H1 (cell line): Measurements from ENCODE around the gene TSPAN5. TPM values are rescaled to one million over a fixed set of nuclear protein-coding genes. Genes with fewer than 3 reads are reported as not detected.

Source experiments
- CTCF ChIA-PET: fragments of 300-600 bp; sonication (Branson Sonifier 250); formaldehyde crosslinking; loops from one replicate; lab custom pipeline; 2021; ENCODE audit not compliant: partially characterized antibody; lab: Charles Lee
- POLR2A ChIA-PET: fragments of 300-600 bp; sonication (Branson Sonifier 250); formaldehyde crosslinking; loops from one replicate; lab custom pipeline; 2021; ENCODE audit warnings: inconsistent platforms; ENCODE audit not compliant: partially characterized antibody; lab: Charles Lee
- DNase-seq, 2 experiments: peaks; one replicate each; pipeline versions ENCODE4 v3.0.0 to v3.0.0-alpha.2; 2010 to 2022; ENCODE audit warnings: low spot score in 2 of 2, low read depth in 1 of 2, mixed read lengths in 1 of 2
- FAIRE-seq: peaks from 2 replicates; lab custom pipeline; 2011; peaks lifted over from hg19 to GRCh38; lab: Jason Lieb, UNC
- H2AFZ ChIP-seq: 2 replicates; pipeline ENCODE4 v1.8.1; 2012; ENCODE audit warnings: low read length, inconsistent platforms
- H2AK5ac ChIP-seq: 2 replicates; pipeline ENCODE4 v1.6.1; 2013; ENCODE audit warnings: low read depth, low read length
- H2BK120ac ChIP-seq: replicated peaks from 2 replicates; pipeline ENCODE3; 2013; ENCODE audit warnings: low read depth, low read length, inconsistent platforms
- H2BK12ac ChIP-seq: 2 replicates; pipeline ENCODE4 v1.6.1; 2013; ENCODE audit warnings: low read depth, low read length
- H2BK15ac ChIP-seq: 2 replicates; pipeline ENCODE4 v1.6.1; 2013; ENCODE audit warnings: low read length
- H2BK20ac ChIP-seq: 2 replicates; pipeline ENCODE4 v1.6.1; 2013; ENCODE audit warnings: low read length
- H2BK5ac ChIP-seq: 2 replicates; pipeline ENCODE4 v1.6.1; 2013; ENCODE audit warnings: low read depth, low read length
- H3K14ac ChIP-seq: 2 replicates; pipeline ENCODE4 v1.6.1; 2013; ENCODE audit warnings: inconsistent platforms; ENCODE audit not compliant: insufficient read length
- H3K18ac ChIP-seq: 2 replicates; pipeline ENCODE4 v1.6.1; 2013; ENCODE audit warnings: low read length; ENCODE audit errors: extremely low read depth
- H3K23ac ChIP-seq: 2 replicates; pipeline ENCODE4 v1.6.1; 2013; ENCODE audit warnings: inconsistent platforms; ENCODE audit not compliant: insufficient read length
- H3K23me2 ChIP-seq: 2 replicates; pipeline ENCODE4 v1.6.1; 2013; ENCODE audit warnings: low read depth, low read length
- H3K27ac ChIP-seq: 2 replicates; pipeline ENCODE4 v1.6.1; 2011; ENCODE audit warnings: low read depth, low read length, inconsistent platforms
- H3K27me3 ChIP-seq, 4 experiments: replicated peaks in 1 of 4; 1 replicate in 1 of 4; 2 replicates in 3 of 4; pipeline versions ENCODE4 v1.6.1 to v1.8.1; 2011 to 2013; ENCODE audit warnings: low read length in 3 of 4, mild to moderate bottlenecking in 3 of 4, inconsistent platforms in 2 of 4, mixed read lengths in 2 of 4, moderate library complexity in 1 of 4; ENCODE audit not compliant: control insufficient read depth in 3 of 4, insufficient read depth in 3 of 4; ENCODE audit errors: extremely low read depth in 1 of 4
- H3K36me3 ChIP-seq, 4 experiments: 2 replicates each; pipeline versions ENCODE4 v1.6.1 to v1.8.1; 2011 to 2013; ENCODE audit warnings: mild to moderate bottlenecking in 4 of 4, low read length in 3 of 4, moderate library complexity in 2 of 4, control low read depth in 1 of 4, inconsistent platforms in 1 of 4; ENCODE audit not compliant: insufficient read depth in 4 of 4, control insufficient read depth in 2 of 4
- H3K4ac ChIP-seq: replicated peaks from 2 replicates; pipeline ENCODE3; 2013; ENCODE audit warnings: low read length, low read depth, mixed read lengths, inconsistent platforms; ENCODE audit not compliant: insufficient read length
- H3K4me1 ChIP-seq, 4 experiments: replicated peaks in 1 of 4; 1 replicate in 1 of 4; 2 replicates in 3 of 4; pipeline versions ENCODE4 v1.6.1 to v1.8.1; 2011 to 2013; ENCODE audit warnings: low read length in 3 of 4, inconsistent platforms in 2 of 4, mixed read lengths in 1 of 4; ENCODE audit not compliant: insufficient read depth in 4 of 4, control insufficient read depth in 3 of 4
- H3K4me2 ChIP-seq, 2 experiments: 2 replicates each; pipeline versions ENCODE4 v1.6.1 to v1.8.1; 2011 to 2013; ENCODE audit warnings: low read depth in 2 of 2, low read length in 2 of 2, control low read depth in 1 of 2, inconsistent platforms in 1 of 2, mild to moderate bottlenecking in 1 of 2; ENCODE audit not compliant: insufficient read depth in 1 of 2
- H3K4me3 ChIP-seq, 4 experiments: fragments of 200-600, 300-600 bp in 1 of 4; sonication (generic), shearing (Covaris generic), sonication (Bioruptor Twin) in 1 of 4; 2 replicates each; pipeline versions ENCODE4 v1.5.1 to v1.8.1; 2011 to 2016; ENCODE audit warnings: low read length in 4 of 4, low read depth in 3 of 4, control low read depth in 2 of 4, inconsistent platforms in 2 of 4, mild to moderate bottlenecking in 2 of 4, mixed read lengths in 1 of 4, moderate library complexity in 1 of 4; ENCODE audit not compliant: insufficient read depth in 2 of 4; ENCODE audit errors: extremely low read depth in 1 of 4
- H3K56ac ChIP-seq: replicated peaks from 2 replicates; pipeline ENCODE3; 2013; ENCODE audit warnings: low read depth, mild to moderate bottlenecking, mixed read lengths, low read length, inconsistent platforms; ENCODE audit not compliant: insufficient read length
- H3K79me1 ChIP-seq: 2 replicates; pipeline ENCODE4 v1.6.1; 2013; ENCODE audit warnings: low read depth, low read length, control low read depth
- H3K79me2 ChIP-seq, 2 experiments: 2 replicates each; pipeline versions ENCODE4 v1.6.1 to v1.8.1; 2012 to 2013; ENCODE audit warnings: low read length in 2 of 2, mild to moderate bottlenecking in 2 of 2, inconsistent platforms in 1 of 2; ENCODE audit not compliant: insufficient read depth in 2 of 2, control insufficient read depth in 1 of 2
- H3K9ac ChIP-seq, 4 experiments: replicated peaks in 1 of 4; 1 replicate in 1 of 4; 2 replicates in 3 of 4; pipeline versions ENCODE4 v1.6.1 to v1.8.1; 2011 to 2013; ENCODE audit warnings: low read depth in 3 of 4, low read length in 3 of 4, control low read depth in 2 of 4, mild to moderate bottlenecking in 2 of 4, moderate library complexity in 2 of 4, inconsistent platforms in 1 of 4; ENCODE audit errors: extremely low read depth in 1 of 4
- H3K9me3 ChIP-seq, 2 experiments: 2 replicates each; pipeline versions ENCODE4 v1.6.1 to v1.8.1; 2012 to 2013; ENCODE audit warnings: mild to moderate bottlenecking in 2 of 2, moderate library complexity in 2 of 2, control low read depth in 1 of 2, inconsistent platforms in 1 of 2, low read depth in 1 of 2, low read length in 1 of 2, mixed read lengths in 1 of 2; ENCODE audit not compliant: insufficient read depth in 2 of 2
- H4K20me1 ChIP-seq, 2 experiments: replicated peaks in 1 of 2; 2 replicates each; pipeline versions ENCODE3 to v1.8.1; 2011 to 2013; ENCODE audit warnings: inconsistent platforms in 2 of 2, low read length in 2 of 2, mild to moderate bottlenecking in 1 of 2; ENCODE audit not compliant: insufficient read depth in 2 of 2, control insufficient read depth in 1 of 2
- H4K5ac ChIP-seq: 2 replicates; pipeline ENCODE4 v1.6.1; 2013; ENCODE audit warnings: low read length, low read depth, mixed read lengths, inconsistent platforms; ENCODE audit not compliant: insufficient read length
- H4K8ac ChIP-seq: 2 replicates; pipeline ENCODE4 v1.8.0; 2013; ENCODE audit warnings: mild to moderate bottlenecking, moderate library complexity, low read length, inconsistent platforms; ENCODE audit not compliant: insufficient read depth; ENCODE audit errors: extremely low read depth
- H4K91ac ChIP-seq: replicated peaks from 2 replicates; pipeline ENCODE3; 2013; ENCODE audit warnings: low read length, mixed read lengths, inconsistent platforms; ENCODE audit not compliant: insufficient read length
- KDM1A ChIP-seq: fragments of 200-600, 300-600 bp; sonication (generic); IDR thresholded peaks from 2 replicates; pipeline ENCODE4 v1.7.1; 2016; ENCODE audit warnings: mild to moderate bottlenecking, low read length, borderline replicate concordance
- SP4 ChIP-seq: IDR thresholded peaks from 2 replicates; pipeline ENCODE4 v1.6.1; 2012; ENCODE audit warnings: low read length, inconsistent platforms
- whole genome bisulfite sequencing, 2 experiments: shearing (Covaris generic) in 1 of 2; methylation state at CpG; one replicate each; pipeline versions ENCODE4 v1.1.6 to v1.1.7; 2013 to 2015; ENCODE audit warnings: low lambda C conversion rate in 2 of 2, mixed read lengths in 2 of 2, inconsistent platforms in 1 of 2, low coverage in 1 of 2, missing lambda C conversion rate in 1 of 2; ENCODE audit not compliant: insufficient replicate concordance in 2 of 2, insufficient coverage in 1 of 2, insufficient read length in 1 of 2; ENCODE audit errors: extremely low coverage in 1 of 2, missing lambda C conversion rate in 1 of 2; 5-methylcytosine and 5-hydroxymethylcytosine counted together
- polyA plus RNA-seq, 7 experiments: library from polyadenylated mRNA; depleted of rRNA in 3 of 7; stranded (reverse) in 5 of 7; unstranded in 2 of 7; fragments of >200 nt in 5 of 7; fragments of 200-250 nt in 2 of 7; gene quantifications; 1 replicate in 5 of 7; 2 replicates in 1 of 7; 4 replicates in 1 of 7; pipeline versions ENCODE4 v1.2.1 to v1.2.3, GENCODE V29; 2011 to 2013; ENCODE audit warnings: missing spikeins in 2 of 7, mixed read lengths in 2 of 7
- total RNA-seq: library from RNA; stranded (reverse); fragmentation: NEBNext Ultra II Directional; extraction: Animal tissue kit (Norgen Biotek cat#: 25700); gene quantifications from 2 replicates; pipeline ENCODE4 v1.2.1, GENCODE V29; 2021

TSPAN5 gene
- total and polyA plus RNA-seq, 2 of the 8 experiments (the other 6 are each of a cell fraction or from before 2014, with no cell fraction given), result 17.6 to 21.2 TPM

- H4K5ac ChIP-seq, result no peak overlapping the region
- no peak overlapping the region for H2BK15ac ChIP-seq
- no peak overlapping the region for H2BK12ac ChIP-seq
- POLR2A ChIA-PET, result interaction anchor here (1.1 to 1.2 kb wide), 2 partner anchors 20 to 29 kb away, joined by 3 read pairs; partner anchors contain the start of gene TSPAN5
- no peak overlapping the region for H2AFZ ChIP-seq
- no peak overlapping the region for H2BK20ac ChIP-seq
- peaks cover 0 to 39% of the 10 kb centered on the region in 2 experiments; a peak in 2 of 4 replicates for H3K79me2 ChIP-seq
- no peak overlapping the region for H2AK5ac ChIP-seq
- no peak overlapping the region for H2BK120ac ChIP-seq
- no peak overlapping the region for H3K18ac ChIP-seq
- H4K8ac ChIP-seq, result no peak overlapping the region
- no peaks in the 10 kb centered on the region for H3K23me2 ChIP-seq
- H3K9me3 ChIP-seq, result no peaks in the 10 kb centered on the region
- no peak overlapping the region for H3K4ac ChIP-seq
- no peaks in the 10 kb centered on the region for H4K20me1 ChIP-seq
- H3K4me3 ChIP-seq, result no peak overlapping the region
- no peak for DNase-seq
- H3K14ac ChIP-seq, result no peak overlapping the region
- no peak overlapping the region for H3K56ac ChIP-seq
- H2BK5ac ChIP-seq, result no peak overlapping the region
- H3K36me3 ChIP-seq, result no peaks in the 10 kb centered on the region
- TF ChIP-seq KDM1A (no peak), SP4 (no peak)
- no peak overlapping the region for H3K9ac ChIP-seq
- H3K23ac ChIP-seq, result no peak overlapping the region
- H3K4me2 ChIP-seq, result no peak overlapping the region
- H3K79me1 ChIP-seq, result peaks cover 2% of the 10 kb centered on the region
- no peak overlapping the region for H4K91ac ChIP-seq
- H3K27me3 ChIP-seq, result no peaks in the 10 kb centered on the region
- H3K27ac ChIP-seq, result no peak overlapping the region
- WGBS, 2 experiments, result 92% methylated on average over 5 of the region's 5 CpGs; no CpG with 5 or more reads in 1 of the 2 experiments
- no peak for FAIRE-seq
- H3K4me1 ChIP-seq, result no peaks in the 10 kb centered on the region
- CTCF ChIA-PET, result interaction anchor here (0.9 kb wide), 1 partner anchor 9 kb away, joined by 3 read pairs; no protein-coding TSS in a partner anchor
Observed at GRCh38 chr4:98638661-98639060, 19.8 kb downstream of the TSPAN5 start.
